Panc1 (cell line): ENCODE results near the gene ALKBH3. TPM values are rescaled to one million over a fixed set of nuclear protein-coding genes. Genes with fewer than 3 reads are reported as not detected.

Source experiments
- ATAC-seq: fragments of 200-7000 bp; cut with Tn5 transposase; 2 replicates; pipeline ENCODE4 v1.9.1; 2020; ENCODE audit warnings: mild to moderate bottlenecking, moderate library complexity
- BruUV-seq: library from RNA; stranded (reverse); fragments of 400-500 nt; replicated peaks from 2 replicates; lab custom pipeline; 2021; lab: Mats Ljungman, UMichigan
- CTCF ChIA-PET: fragments of 300-600 bp; sonication (Branson Sonifier 250); formaldehyde crosslinking; loops from one replicate; lab custom pipeline; 2022; ENCODE audit warnings: antibody characterized with exemption; lab: Charles Lee
- POLR2A ChIA-PET: fragments of 300-600 bp; sonication (Branson Sonifier 250); formaldehyde crosslinking; loops from one replicate; lab custom pipeline; 2022; ENCODE audit warnings: antibody characterized with exemption; lab: Charles Lee
- DNase-seq: peaks from one replicate; pipeline ENCODE4 v3.0.0-alpha.2; 2010; ENCODE audit warnings: low read depth, low spot score
- H3K27ac ChIP-seq: 2 replicates; pipeline ENCODE4 v1.5.1; 2011; ENCODE audit warnings: mild to moderate bottlenecking, low read length, inconsistent platforms
- H3K27me3 ChIP-seq: fragments of 200-500 bp; sonication (Bioruptor generic); 2 replicates; pipeline ENCODE4 v1.6.0; 2014; ENCODE audit warnings: low read length, inconsistent platforms; ENCODE audit not compliant: control insufficient read depth, insufficient read depth
- H3K36me3 ChIP-seq: fragments of 200-500 bp; sonication (Bioruptor generic); 2 replicates; pipeline ENCODE4 v1.5.1; 2014; ENCODE audit warnings: inconsistent platforms, mild to moderate bottlenecking, low read length, moderate library complexity; ENCODE audit not compliant: control insufficient read depth, insufficient read depth
- H3K4me1 ChIP-seq: 2 replicates; pipeline ENCODE4 v1.5.1; 2011; ENCODE audit warnings: inconsistent platforms, mild to moderate bottlenecking, low read length, moderate library complexity; ENCODE audit not compliant: control insufficient read depth, insufficient read depth
- H3K4me3 ChIP-seq, 2 experiments: 2 replicates each; pipeline ENCODE4 v1.5.1; 2011 to 2012; ENCODE audit warnings: low read depth in 2 of 2, low read length in 2 of 2, mild to moderate bottlenecking in 2 of 2, inconsistent platforms in 1 of 2, moderate library complexity in 1 of 2
- H3K9me3 ChIP-seq: fragments of 200-500 bp; sonication (Bioruptor generic); 2 replicates; pipeline ENCODE4 v1.5.1; 2014; ENCODE audit warnings: low read depth, mild to moderate bottlenecking, inconsistent platforms, low read length, moderate library complexity; ENCODE audit not compliant: control insufficient read depth, insufficient read depth
- POLR2AphosphoS5 ChIP-seq: IDR thresholded peaks from 2 replicates; pipeline ENCODE4 v1.6.1; 2012; ENCODE audit warnings: mild to moderate bottlenecking, low read depth, low read length, moderate library complexity
- SIN3A ChIP-seq: IDR thresholded peaks from 2 replicates; pipeline ENCODE4 v1.6.1; 2012; ENCODE audit warnings: low read depth, mild to moderate bottlenecking, low read length, moderate library complexity, borderline replicate concordance; ENCODE audit not compliant: insufficient read depth
- TCF7L2 ChIP-seq: IDR thresholded peaks from 2 replicates; pipeline ENCODE4 v1.6.1; 2011; ENCODE audit warnings: mild to moderate bottlenecking, low read depth, low read length, inconsistent platforms
- in situ Hi-C: cut with HindIII; loops from 2 replicates; pipeline ENCODE4 v1.10.0; 2016; ENCODE audit warnings: low sequenced_read_pairs, low pct_unique_long_range_greater_than_20kb
- intact Hi-C: fragments of 100-400 bp; cut with micrococcal nuclease; formaldehyde crosslinking; loops from one replicate; pipeline ENCODE4 v1.10.0; 2022; ENCODE audit not compliant: unreplicated experiment
- total RNA-seq: library from RNA; stranded (reverse); gene quantifications from one replicate; pipeline ENCODE4 v1.2.1, GENCODE V29; 2021; ENCODE audit not compliant: unreplicated experiment
- TF ChIP-seq, protein P1 (sequence below), 2 experiments: IDR thresholded peaks; 2 replicates each; pipeline ENCODE4 v1.6.1; 2011 to 2012; ENCODE audit warnings: low read depth in 2 of 2, control low read depth in 1 of 2, low read length in 1 of 2, mild to moderate bottlenecking in 1 of 2, moderate library complexity in 1 of 2; ENCODE audit not compliant: insufficient read depth in 1 of 2
- TF ChIP-seq, protein P2 (sequence below): fragments of 450-650 bp; IDR thresholded peaks from 2 replicates; pipeline ENCODE4 v1.5.1; 2017; ENCODE audit warnings: mild to moderate bottlenecking

The ALKBH3 gene
- total RNA-seq, 1 experiment from 2014 or later: 34.4 TPM

DNA sequence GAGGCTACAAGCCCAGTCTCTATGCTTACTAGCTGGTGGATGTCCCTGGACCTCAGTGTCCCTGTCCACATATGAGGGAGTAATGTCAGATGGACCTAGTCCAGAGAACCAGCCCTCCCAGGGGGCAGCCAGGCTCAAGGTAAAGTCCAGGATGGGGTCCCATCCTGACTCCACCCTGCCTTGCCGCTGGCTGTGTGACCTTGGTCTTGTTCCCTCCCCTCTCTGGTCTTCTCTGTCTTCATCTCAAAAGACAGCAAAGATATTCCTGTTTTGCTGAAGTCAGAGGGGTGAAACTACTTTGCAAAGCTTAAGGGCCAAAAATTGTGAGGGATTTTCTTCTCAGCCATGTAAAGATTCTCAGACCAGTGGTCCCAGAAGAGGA is 52.6 kb downstream of the ALKBH3 start:
- H3K4me1 ChIP-seq: no peaks in the 10 kb centered on the region
- ChIA-PET POLR2A (no interaction called here), CTCF (no interaction called here)
- no peak overlapping the region for H3K4me3 ChIP-seq
- no peaks in the 10 kb centered on the region for H3K36me3 ChIP-seq
- in situ Hi-C loops (no loop called here), intact Hi-C loops (no loop called here)
- no peaks in the 10 kb centered on the region for H3K9me3 ChIP-seq
- no TSS peak for BruUV-seq
- ATAC-seq (no peak), DNase-seq (no peak)
- no peak overlapping the region for H3K27ac ChIP-seq
- TF ChIP-seq POLR2AphosphoS5 (no peak), SIN3A (no peak), TCF7L2 (no peak)
- TF ChIP-seq, protein P1, sequence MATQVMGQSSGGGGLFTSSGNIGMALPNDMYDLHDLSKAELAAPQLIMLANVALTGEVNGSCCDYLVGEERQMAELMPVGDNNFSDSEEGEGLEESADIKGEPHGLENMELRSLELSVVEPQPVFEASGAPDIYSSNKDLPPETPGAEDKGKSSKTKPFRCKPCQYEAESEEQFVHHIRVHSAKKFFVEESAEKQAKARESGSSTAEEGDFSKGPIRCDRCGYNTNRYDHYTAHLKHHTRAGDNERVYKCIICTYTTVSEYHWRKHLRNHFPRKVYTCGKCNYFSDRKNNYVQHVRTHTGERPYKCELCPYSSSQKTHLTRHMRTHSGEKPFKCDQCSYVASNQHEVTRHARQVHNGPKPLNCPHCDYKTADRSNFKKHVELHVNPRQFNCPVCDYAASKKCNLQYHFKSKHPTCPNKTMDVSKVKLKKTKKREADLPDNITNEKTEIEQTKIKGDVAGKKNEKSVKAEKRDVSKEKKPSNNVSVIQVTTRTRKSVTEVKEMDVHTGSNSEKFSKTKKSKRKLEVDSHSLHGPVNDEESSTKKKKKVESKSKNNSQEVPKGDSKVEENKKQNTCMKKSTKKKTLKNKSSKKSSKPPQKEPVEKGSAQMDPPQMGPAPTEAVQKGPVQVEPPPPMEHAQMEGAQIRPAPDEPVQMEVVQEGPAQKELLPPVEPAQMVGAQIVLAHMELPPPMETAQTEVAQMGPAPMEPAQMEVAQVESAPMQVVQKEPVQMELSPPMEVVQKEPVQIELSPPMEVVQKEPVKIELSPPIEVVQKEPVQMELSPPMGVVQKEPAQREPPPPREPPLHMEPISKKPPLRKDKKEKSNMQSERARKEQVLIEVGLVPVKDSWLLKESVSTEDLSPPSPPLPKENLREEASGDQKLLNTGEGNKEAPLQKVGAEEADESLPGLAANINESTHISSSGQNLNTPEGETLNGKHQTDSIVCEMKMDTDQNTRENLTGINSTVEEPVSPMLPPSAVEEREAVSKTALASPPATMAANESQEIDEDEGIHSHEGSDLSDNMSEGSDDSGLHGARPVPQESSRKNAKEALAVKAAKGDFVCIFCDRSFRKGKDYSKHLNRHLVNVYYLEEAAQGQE (IDR thresholded peaks at IDR 0.05; ENCODE audit: insufficient read depth in 1 of 2, low read depth in 2 of 2, low read length in 1 of 2): no peak
- TF ChIP-seq, protein P2, sequence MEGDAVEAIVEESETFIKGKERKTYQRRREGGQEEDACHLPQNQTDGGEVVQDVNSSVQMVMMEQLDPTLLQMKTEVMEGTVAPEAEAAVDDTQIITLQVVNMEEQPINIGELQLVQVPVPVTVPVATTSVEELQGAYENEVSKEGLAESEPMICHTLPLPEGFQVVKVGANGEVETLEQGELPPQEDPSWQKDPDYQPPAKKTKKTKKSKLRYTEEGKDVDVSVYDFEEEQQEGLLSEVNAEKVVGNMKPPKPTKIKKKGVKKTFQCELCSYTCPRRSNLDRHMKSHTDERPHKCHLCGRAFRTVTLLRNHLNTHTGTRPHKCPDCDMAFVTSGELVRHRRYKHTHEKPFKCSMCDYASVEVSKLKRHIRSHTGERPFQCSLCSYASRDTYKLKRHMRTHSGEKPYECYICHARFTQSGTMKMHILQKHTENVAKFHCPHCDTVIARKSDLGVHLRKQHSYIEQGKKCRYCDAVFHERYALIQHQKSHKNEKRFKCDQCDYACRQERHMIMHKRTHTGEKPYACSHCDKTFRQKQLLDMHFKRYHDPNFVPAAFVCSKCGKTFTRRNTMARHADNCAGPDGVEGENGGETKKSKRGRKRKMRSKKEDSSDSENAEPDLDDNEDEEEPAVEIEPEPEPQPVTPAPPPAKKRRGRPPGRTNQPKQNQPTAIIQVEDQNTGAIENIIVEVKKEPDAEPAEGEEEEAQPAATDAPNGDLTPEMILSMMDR: no peak
- no peaks in the 10 kb centered on the region for H3K27me3 ChIP-seq

DNA sequence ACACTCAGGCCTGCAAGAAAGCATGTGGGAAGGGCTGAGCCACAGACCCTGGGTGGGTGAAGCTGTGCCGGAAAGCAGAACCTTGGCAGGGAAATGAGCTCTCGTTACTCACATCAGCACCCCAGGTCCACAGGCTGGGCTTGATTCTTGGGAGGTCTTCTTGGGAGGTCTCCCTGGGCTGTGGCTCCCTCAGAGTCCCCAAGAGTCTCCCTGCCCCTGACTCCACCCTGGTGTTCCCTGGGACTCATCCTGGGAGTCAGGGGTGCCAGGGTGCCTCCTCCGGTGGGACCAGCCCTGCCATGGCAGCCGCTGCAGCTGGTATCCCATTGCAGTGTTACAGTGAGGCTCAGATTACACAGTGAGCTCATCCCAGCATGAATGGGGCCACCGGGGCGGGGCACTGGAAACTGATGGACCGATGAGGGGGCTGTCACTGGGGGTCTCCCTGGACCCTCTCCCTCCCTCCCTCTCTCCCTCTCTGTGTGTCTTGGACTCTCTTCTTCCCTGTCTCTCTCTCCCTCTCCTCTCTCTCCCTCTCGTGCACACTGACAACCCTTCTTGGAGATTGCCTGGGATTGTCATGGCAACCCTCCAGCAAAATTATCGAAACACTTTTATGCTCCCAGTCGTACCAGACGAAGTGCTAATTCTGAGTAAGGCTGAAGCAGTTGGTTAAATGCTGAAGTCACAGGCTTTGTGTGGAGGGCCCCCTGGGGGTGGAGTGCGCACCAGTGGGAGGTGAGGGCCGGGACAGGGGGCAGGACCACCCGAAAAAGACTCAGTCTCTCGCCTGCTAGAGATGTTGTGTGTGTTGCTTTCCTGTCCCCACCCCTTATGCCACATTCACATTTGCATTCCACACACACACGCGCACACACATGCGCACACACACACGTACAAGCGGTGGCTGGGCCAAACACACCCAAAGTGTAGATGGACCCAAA is 53.2 kb downstream of the ALKBH3 start:
- Histone ChIP-seq H3K36me3 (no peaks in the 10 kb centered on the region), H3K27me3 (no peaks in the 10 kb centered on the region), H3K4me3 (no peak overlapping the region), H3K27ac (no peak overlapping the region), H3K4me1 (no peaks in the 10 kb centered on the region), H3K9me3 (no peaks in the 10 kb centered on the region)
- in situ Hi-C loops (no loop called here), intact Hi-C loops (no loop called here)
- POLR2A ChIA-PET: no interaction called here
- CTCF ChIA-PET: no interaction called here
- no TSS peak for BruUV-seq
- TF ChIP-seq TCF7L2 (no peak), SIN3A (no peak), POLR2AphosphoS5 (no peak)
- TF ChIP-seq, protein P2: no peak
- TF ChIP-seq, protein P1 (IDR thresholded peaks at IDR 0.05; ENCODE audit: insufficient read depth in 1 of 2, low read depth in 2 of 2, low read length in 1 of 2): no peak
- DNase-seq: no peak
- ATAC-seq: no peak
